ENCODE results near the gene PDE4B. TPM values are rescaled to one million over a fixed set of nuclear protein-coding genes. Genes with fewer than 3 reads are reported as not detected.

Gene PDE4B
- total and polyA plus RNA-seq, 2 of the 13 experiments (the other 11 are each of a cell fraction or from before 2014, with no cell fraction given): not detected

DNA sequence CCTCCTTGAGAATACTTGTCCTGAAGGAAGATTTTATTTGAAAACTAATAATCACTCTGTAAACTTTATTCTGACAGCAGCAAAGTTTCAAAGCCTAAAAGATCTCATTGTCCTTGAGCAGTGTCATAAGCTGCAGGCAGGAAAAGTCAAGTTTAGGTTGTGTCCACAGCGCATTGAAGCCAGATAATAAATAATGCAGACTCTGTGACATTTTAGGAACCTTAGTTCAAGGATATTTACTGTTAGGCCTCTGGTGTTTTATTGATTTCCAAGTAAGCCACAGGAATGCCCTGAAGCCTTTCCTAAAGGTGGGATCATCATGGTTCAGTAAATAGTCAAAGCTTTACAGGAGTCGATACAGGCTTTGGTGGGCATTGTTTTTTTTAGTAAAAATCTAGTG lies 384.8 kb downstream of the PDE4B start (continued):
- TF ChIP-seq, protein P1, sequence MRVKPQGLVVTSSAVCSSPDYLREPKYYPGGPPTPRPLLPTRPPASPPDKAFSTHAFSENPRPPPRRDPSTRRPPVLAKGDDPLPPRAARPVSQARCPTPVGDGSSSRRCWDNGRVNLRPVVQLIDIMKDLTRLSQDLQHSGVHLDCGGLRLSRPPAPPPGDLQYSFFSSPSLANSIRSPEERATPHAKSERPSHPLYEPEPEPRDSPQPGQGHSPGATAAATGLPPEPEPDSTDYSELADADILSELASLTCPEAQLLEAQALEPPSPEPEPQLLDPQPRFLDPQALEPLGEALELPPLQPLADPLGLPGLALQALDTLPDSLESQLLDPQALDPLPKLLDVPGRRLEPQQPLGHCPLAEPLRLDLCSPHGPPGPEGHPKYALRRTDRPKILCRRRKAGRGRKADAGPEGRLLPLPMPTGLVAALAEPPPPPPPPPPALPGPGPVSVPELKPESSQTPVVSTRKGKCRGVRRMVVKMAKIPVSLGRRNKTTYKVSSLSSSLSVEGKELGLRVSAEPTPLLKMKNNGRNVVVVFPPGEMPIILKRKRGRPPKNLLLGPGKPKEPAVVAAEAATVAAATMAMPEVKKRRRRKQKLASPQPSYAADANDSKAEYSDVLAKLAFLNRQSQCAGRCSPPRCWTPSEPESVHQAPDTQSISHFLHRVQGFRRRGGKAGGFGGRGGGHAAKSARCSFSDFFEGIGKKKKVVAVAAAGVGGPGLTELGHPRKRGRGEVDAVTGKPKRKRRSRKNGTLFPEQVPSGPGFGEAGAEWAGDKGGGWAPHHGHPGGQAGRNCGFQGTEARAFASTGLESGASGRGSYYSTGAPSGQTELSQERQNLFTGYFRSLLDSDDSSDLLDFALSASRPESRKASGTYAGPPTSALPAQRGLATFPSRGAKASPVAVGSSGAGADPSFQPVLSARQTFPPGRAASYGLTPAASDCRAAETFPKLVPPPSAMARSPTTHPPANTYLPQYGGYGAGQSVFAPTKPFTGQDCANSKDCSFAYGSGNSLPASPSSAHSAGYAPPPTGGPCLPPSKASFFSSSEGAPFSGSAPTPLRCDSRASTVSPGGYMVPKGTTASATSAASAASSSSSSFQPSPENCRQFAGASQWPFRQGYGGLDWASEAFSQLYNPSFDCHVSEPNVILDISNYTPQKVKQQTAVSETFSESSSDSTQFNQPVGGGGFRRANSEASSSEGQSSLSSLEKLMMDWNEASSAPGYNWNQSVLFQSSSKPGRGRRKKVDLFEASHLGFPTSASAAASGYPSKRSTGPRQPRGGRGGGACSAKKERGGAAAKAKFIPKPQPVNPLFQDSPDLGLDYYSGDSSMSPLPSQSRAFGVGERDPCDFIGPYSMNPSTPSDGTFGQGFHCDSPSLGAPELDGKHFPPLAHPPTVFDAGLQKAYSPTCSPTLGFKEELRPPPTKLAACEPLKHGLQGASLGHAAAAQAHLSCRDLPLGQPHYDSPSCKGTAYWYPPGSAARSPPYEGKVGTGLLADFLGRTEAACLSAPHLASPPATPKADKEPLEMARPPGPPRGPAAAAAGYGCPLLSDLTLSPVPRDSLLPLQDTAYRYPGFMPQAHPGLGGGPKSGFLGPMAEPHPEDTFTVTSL (CRISPR knock-in tag; IDR thresholded peaks at IDR 0.05; ENCODE audit: borderline replicate concordance): peak; percentile 52; the same call in 1 of the 2 replicates
- no peak for TF ChIP-seq ZNF329 (CRISPR knock-in tag; IDR thresholded peaks at IDR 0.05; ENCODE audit: low read depth)
- no peak for TF ChIP-seq TBX2 (CRISPR knock-in tag; IDR thresholded peaks at IDR 0.05; ENCODE audit: borderline replicate concordance)
- TF ChIP-seq, protein P2, sequence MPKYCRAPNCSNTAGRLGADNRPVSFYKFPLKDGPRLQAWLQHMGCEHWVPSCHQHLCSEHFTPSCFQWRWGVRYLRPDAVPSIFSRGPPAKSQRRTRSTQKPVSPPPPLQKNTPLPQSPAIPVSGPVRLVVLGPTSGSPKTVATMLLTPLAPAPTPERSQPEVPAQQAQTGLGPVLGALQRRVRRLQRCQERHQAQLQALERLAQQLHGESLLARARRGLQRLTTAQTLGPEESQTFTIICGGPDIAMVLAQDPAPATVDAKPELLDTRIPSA (CRISPR knock-in tag; IDR thresholded peaks at IDR 0.05; ENCODE audit: borderline replicate concordance): no peak
- no peak for TF ChIP-seq RXRA (CRISPR knock-in tag; IDR thresholded peaks at IDR 0.05)
- TF ChIP-seq SKI (IDR thresholded peaks at IDR 0.05; ENCODE audit: partially characterized antibody): peak; percentile 70
- TF ChIP-seq TBL1XR1 (IDR thresholded peaks at IDR 0.05; ENCODE audit: borderline replicate concordance, low read length, partially characterized antibody): peak; percentile 53
- TF ChIP-seq, protein P3, sequence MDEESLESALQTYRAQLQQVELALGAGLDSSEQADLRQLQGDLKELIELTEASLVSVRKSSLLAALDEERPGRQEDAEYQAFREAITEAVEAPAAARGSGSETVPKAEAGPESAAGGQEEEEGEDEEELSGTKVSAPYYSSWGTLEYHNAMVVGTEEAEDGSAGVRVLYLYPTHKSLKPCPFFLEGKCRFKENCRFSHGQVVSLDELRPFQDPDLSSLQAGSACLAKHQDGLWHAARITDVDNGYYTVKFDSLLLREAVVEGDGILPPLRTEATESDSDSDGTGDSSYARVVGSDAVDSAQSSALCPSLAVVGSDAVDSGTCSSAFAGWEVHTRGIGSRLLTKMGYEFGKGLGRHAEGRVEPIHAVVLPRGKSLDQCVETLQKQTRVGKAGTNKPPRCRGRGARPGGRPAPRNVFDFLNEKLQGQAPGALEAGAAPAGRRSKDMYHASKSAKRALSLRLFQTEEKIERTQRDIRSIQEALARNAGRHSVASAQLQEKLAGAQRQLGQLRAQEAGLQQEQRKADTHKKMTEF (CRISPR knock-in tag; IDR thresholded peaks at IDR 0.05): no peak
- TF ChIP-seq SOX13 (IDR thresholded peaks at IDR 0.05): no peak
- TF ChIP-seq SOX13 (CRISPR knock-in tag; conservative IDR thresholded peaks at IDR 0.05 in 1 of 2, IDR thresholded peaks at IDR 0.05 in 1 of 2): peak in 1 of 2 experiments; percentile 27; a peak in 1 of 4 replicates

Measured in HepG2 (cell line).